Esophagus mucosa (tissue), 1 donor: ENCODE results near the gene CLDN20. TPM values are rescaled to one million over a fixed set of nuclear protein-coding genes. Genes with fewer than 3 reads are reported as not detected.

Experiments used
- ATAC-seq: fragments of 200-7000 bp; cut with Tn5 transposase; one replicate; pipeline ENCODE4 v1.9.1; 2020
- total RNA-seq: library from RNA; stranded (reverse); gene quantifications from one replicate; pipeline ENCODE4 v1.2.4, GENCODE V29; 2023
- donor health status: DM: yes; HTN: yes; CAD: no.

The CLDN20 gene
- total RNA-seq, 1 donor from 2014 or later: not detected

DNA sequence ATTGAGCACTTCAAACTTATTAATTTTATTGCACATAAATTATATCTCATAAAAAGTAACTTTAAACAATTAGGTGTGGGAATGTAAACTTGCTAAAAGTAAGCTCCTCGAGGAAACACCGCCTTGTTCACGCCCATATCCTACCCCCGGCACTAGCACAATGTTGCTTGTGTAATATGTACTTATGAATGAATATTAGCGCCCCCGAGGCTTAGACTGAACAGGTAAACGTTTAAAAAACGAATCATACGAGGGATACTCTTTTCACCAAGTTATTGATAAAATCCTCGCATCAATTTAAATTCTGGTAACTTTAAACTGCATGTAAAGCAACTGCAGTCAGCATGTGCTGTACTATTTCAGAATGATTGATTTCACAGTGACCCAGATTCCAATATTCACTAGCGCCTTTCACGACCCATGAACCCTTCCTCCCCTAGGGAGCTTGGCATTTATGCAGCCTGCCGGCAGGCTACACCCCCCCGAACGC, 49.8 kb downstream of the CLDN20 start:
- peak; percentile 23 for ATAC-seq

DNA sequence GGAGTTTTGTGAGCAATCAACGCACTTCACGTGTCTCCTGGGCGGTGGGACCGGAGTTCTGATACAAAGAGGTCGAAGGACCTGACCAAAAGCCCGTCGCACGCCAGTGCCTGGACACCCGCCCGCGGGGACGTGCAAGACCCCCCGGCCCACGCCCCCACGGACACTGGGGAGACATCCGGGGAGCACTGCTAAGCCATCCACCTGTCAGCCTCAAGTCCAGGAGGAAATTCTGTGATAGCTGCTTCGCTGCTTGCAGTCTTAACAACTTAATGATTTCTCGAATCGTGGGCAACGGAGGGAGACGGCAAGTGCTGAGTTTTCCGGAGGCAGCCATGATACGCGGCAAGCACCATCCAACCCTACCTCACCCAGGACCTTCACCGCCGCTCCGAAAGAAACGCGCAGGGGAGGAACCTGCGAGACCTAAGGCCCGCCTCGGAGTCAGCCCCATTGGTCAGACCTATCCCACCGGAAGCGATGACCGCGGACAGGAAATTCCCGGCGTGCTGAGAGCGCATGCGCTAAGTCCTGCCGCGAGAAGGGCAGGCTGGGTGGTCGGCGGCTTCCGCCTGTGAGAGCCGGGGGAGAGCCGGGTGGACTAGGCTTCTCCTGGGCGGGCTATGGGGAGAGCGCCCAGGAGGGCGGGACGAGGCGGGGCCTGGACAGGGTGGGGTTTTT, 50.4 kb downstream of the CLDN20 start, which contains the start of gene TFB1M:
TFB1M (minus strand) TSS at position 393 of the 681 bp plus-strand sequence; CDS start at position 337, 56 bp downstream.
- peak; percentile 99 for ATAC-seq

DNA sequence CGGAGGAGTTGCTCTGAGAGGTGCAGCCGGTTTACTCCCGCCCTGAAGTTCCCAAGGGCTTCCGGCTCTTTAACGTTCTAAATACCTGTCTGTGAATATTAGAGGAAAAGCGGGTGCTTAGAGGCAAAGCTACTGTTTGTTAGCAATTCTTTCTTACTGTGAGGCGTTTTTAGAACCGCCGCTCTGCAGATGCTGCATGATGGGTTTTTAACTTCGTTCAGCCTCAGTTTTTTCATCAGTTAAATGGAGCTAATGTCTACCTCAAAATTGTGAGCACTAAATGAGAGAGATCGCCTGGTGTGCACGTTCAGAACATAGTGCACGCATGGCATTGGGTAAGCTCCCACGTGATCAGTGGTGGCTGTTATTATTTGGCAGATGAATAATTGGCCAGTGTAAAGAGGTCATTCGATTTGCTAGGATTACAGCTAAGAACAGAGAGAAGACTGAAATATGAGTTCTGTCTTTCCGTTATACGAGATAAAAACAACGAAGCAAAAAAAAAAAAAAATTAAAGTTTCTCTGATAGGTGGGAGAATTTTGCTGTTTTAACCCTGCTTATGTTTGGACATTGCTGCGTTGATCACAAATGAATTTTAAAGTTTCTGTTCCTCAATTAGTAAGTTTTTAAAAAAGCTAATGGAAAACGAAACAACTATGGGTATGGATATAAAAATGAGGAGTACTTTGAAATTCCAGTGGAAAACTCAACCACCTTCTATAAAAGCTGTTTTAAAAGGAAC, 51.1 kb downstream of the CLDN20 start:
- ATAC-seq: peak; percentile 69

GRCh38 chr6:155315516-155315871, 51.7 kb downstream of the CLDN20 start:
- ATAC-seq: no peak

GRCh38 chr6:155316419-155316818, 52.6 kb downstream of the CLDN20 start:
- ATAC-seq: no peak

DNA sequence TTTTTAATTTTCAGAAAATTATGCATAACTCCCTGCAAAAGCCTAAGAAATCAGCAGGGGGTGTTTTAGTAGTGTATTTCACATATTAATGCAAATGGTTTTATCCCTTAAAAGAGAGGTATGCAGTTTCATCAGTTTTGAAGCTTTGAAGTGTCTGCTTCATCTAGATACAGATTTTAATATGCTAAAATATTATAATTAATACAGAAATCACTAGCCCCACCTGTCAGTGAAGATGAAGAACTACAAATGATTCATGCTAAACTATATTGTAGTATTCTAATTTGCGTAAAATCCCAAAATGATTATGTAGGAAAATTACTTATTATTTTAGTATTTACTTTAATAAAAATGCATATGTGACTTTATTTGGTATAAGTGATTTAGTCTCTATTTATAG, 53.4 kb downstream of the CLDN20 start:
- no peak for ATAC-seq

- no peak for ATAC-seq
Measured at GRCh38 chr6:155319902-155320301, 56.1 kb downstream of the CLDN20 start.

DNA sequence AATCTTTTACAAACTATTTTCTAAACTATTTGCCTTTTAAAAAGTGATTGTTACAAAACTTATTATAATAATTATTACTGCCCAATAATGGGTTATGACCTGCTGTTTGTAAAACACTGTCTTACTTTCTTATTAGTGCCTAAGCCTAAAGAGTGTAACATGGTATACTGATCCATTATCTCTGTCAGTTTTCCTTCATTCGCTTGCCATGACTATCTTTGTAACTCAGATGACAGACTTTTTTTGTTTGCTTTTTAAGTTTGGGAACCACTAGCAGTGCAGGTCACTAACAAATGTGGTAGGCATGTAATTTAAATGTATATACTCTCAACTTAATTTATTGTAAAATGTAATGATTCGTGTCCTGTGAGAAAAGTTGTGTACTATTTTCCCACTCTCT, 60.4 kb downstream of the CLDN20 start:
- ATAC-seq: no peak

DNA sequence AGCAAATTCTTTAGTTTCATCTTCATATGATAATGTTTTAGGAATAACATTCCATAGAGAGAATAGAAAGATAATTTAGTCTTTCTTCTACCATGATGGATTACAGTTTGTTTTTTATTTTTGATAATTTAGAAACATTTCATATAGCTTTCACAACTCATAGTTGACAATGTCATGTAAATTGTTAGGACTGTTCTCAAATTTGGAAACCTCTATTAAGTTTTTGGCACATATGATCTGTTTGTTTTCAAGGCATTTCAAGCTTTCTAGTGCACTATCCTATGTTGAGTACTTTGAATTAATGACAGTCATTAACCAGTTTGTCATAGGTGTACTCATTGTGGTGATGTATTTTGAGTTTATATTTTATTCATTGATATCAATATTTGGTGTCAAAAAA, 61.2 kb downstream of the CLDN20 start:
- no peak for ATAC-seq

DNA sequence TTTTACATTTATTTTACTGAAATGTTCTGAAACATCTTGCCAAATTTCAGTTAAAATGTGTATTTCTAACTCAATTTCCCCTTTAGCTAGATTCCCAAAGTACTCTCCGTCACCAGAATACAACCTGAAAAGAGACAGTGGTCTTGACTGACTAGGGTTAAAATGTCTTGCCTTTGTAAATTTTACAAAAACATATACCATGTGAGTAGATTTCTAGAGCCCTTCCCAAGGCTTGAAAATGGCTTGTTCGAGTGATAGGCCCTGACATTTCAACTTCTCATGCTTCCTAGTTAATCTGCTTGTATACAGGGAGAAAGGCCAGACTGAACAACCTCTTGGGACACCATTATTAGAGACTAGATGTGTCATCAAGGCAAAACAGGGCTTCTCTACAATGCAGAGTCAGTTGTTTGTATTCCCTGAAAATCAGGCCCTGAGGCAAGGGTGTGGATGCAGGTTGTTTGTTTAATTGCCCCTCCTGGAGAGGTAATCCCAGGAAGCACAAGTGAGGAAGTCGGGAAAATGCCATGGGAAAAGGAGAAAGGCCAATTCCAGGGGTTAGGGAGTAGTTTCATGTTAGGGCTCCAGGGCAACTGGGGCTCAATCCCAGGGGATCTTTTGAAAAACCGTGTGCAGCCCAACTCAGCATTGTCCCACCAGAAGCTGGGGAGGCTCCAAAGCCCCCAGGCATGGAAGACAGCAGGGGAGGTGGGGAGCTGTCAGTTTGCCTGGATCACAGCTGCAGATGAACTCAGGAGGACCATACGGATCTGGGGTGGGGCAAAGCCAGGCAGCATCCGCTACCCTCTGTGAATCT, 62.1 kb downstream of the CLDN20 start:
- no peak for ATAC-seq

Other genes starting within 250 kb of the CLDN20 start
- 16.3 TPM for gene TFB1M, start 50.5 kb downstream of the CLDN20 start, total RNA-seq
- not detected for gene NOX3, start 191.8 kb downstream of the CLDN20 start, total RNA-seq